Gastrocnemius medialis (tissue), 4 donors: ENCODE results near the gene CCDC13.

Experiments used
- CTCF ChIP-seq, 5 experiments: fragments of 450-650 bp in 3 of 5; fragments of 200-600 bp in 2 of 5; sonication (generic) in 2 of 5; IDR thresholded peaks in 4 of 5; conservative IDR thresholded peaks in 1 of 5; 1 replicate in 4 of 5; 2 replicates in 1 of 5; pipeline ENCODE4 v1.5.1; 2016 to 2019; ENCODE audit warnings: antibody characterized with exemption in 5 of 5, mild to moderate bottlenecking in 3 of 5, moderate library complexity in 3 of 5
- POLR2A ChIP-seq, 2 donors: fragments of 450-650 bp; IDR thresholded peaks; one replicate each; pipeline ENCODE4 v1.6.1; 2017; ENCODE audit warnings: antibody characterized with exemption in 2 of 2, mild to moderate bottlenecking in 2 of 2, moderate library complexity in 2 of 2

- TF ChIP-seq CTCF (IDR thresholded peaks at IDR 0.05 in 4 of 5, conservative IDR thresholded peaks at IDR 0.05 in 1 of 5) (no peak), POLR2A (IDR thresholded peaks at IDR 0.05) (no peak)
Measured at GRCh38 chr3:42745291-42745745, 27.7 kb downstream of the CCDC13 start.
